Stimulated activated naive CD8-positive, alpha-beta T cell treated with anti-CD3 and anti-CD28 coated beads, Interleukin-15, Interleukin-2, amounts not matched to agents 100 U/mL and 50 U/mL, for 24 hours (primary cell): ENCODE data around the gene AFG3L2.

ENCODE experiments used
- ATAC-seq: fragments of 150-1000 bp; cut with Tn5 transposase; one replicate; pipeline ENCODE4 v1.10.0; 2021
- DNase-seq: peaks from one replicate; pipeline ENCODE4 v3.0.0; 2021

AFG3L2 gene

DNA sequence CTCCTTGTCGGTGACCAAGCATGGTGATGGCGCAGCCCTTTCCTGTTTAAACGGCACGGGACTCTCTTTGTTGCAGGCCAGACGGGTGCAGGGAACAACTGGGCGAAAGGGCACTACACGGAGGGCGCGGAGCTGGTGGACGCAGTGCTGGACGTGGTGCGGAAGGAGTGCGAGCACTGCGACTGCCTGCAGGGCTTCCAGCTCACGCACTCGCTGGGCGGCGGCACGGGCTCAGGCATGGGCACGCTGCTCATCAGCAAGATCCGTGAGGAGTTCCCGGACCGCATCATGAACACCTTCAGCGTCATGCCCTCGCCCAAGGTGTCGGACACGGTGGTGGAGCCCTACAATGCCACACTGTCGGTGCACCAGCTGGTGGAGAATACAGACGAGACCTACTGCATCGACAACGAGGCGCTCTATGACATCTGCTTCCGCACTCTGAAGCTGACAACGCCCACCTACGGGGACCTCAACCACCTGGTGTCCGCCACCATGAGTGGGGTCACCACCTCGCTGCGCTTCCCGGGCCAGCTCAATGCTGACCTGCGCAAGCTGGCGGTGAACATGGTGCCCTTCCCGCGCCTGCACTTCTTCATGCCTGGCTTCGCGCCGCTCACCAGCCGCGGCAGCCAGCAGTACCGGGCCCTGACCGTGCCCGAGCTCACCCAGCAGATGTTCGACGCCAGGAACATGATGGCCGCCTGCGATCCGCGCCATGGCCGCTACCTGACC is 51.9 kb downstream of the AFG3L2 start:
- DNase-seq (no peak), ATAC-seq (no peak)

DNA sequence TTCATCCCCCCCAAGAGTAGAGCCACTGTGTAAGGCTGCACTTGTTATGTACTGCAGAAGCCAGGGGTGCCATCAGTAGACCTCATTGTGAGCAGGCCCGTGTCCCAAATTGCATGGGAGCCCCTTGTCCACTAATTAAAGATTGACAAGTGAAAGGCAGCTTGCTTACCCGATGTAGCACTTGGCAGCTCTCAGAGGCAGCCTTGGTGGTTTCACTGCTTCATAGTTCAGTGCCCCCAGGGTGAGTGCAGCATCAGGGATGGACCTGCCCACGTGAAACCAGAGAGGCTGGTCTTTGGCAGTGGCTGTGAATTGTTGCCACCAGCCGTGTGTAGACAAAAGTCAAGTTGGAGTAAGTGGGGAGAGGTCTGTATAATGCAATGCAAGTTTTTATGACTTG is 55.7 kb downstream of the AFG3L2 start:
- ATAC-seq (no peak), DNase-seq (no peak)

DNA sequence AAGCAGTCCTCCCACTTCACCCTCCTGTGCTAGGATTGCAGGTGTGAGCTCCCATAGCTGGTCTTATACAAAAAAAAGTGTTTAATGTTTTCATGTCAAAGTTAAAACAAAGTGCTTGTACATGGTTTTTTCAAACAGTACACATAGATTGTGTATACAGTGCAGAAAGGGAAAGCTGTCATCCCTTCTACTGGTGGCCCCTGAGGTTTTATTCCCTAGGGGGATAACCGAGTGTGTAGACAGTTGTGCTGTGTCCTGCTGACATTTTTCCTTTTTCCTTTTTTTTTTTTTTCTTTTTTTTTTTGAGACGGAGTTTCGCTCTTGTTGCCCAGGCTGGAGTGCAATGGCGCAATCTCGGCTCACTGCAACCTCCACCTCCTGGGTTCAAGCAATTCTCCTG is 58.2 kb downstream of the AFG3L2 start:
- DNase-seq = no peak
- ATAC-seq = no peak

DNA sequence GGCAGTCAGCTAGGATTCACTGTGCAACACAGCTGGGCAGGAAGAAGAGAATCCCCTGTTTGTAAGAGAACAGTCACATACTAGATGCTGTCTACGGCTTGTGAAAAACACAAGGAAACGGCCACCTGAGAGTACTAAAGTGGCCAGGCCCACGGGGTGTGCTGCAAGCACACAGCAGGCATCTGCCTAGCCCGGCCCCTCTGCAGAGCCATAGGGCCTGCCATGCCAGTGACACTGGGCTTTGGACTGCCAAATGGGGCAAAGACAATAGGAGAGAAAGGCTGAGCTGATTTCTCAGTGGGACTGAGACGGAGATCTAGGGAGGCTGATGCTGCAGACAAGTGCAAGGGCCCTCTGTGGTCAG is 58.7 kb downstream of the AFG3L2 start:
- no peak for DNase-seq
- no peak for ATAC-seq

DNA sequence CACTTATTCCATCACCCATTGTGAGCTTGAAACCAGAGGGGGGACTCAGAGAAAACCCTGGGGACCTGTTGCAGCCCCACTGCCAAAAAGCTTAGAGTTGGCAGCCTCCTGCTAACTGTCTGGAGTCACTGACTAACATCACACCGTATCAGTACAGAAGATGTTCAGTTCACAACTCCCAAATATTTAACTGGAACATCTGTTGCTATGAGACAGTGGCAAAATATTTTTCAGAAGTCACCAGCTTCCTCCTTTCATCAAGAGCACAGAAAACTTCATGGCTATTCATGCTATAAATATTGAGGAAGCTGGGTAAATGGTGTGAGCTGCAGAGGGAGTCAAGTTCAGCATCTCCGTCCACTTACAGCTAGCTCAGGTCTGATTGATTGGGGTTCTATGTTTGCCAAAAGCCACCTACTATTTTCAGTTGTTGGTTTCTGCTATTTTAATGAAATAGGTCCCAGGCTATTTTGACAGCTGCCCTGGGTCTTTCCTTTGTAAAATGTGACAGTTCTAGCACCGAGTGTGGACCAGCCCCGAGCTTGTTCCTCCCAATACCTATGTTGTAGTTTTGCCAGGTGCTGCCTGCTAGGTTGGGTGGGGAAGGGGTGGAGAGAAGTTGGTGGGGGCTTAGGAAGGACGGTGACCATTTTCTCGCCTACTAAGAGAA is 59.2 kb downstream of the AFG3L2 start:
- DNase-seq (no peak), ATAC-seq (no peak)

DNA sequence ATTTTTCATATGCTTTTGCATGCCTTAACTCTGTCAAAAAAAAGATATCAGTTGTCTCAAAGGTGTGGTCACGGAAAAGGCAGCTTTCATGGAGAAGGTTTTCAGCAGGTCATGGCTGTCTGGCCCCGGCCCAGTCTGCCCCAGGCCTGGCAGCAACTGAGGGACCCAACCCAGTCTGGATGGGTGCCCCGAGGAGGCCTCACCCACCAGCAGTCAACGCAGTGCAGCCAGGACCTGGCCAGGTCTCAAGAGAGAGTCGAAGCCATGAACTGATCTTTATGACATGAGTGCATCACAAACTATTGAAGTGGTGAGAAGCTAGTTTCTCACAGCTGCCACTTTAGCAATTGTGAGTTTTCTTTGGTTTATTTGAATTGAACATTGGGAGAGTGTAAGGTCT is 61.1 kb downstream of the AFG3L2 start:
- DNase-seq (no peak), ATAC-seq (no peak)

DNA sequence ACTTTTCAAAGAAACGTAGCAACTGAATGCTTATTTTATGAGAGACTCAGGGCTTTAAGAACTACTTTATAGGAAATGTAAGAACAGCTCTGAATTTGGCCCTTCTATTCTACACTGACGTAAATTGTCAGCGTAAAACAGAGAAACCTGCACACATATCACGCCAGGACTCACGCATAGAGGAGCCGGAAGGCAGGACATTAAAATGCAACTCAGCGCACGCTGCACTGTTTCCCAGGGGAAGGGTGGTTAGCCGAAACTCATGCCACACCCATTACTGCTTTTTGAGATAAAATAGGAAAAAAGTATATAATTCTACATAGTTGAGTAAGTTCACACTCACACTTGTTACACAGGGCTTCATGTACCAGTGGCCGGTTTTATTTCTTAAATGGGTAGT is 61.5 kb downstream of the AFG3L2 start:
- DNase-seq = no peak
- no peak for ATAC-seq

DNA sequence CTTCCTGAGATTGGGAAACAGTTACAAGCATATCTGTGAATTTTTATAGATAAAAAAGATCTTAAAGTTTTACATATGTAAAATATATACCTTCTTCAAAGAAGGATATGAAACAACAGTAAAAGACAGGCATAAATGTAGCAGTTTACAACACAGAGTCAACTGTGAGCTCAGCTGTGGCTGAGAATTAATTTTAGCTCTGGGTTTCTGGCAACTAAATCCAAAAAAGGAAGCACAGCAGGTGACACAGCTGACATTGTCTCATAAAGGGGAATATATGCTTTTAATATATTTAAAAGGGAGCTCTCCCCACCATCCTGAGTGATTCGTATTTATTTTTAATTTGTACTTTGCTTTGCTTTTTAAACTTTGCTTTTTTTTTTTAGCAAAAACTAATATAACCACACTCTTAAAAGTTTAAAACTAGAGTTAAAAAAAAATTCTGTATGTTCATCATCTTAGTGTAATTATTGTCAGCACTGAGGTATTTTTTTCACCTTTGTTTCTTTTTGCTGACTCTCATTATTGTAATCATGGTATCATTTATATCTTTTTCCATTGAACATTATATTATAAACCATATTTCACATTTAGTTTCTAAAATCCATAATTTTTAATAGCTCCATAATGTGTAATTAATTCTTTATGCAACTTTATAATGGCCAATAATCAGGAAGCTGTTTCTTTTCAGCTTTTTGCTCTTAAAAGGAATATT is 62.3 kb downstream of the AFG3L2 start:
- DNase-seq = no peak
- ATAC-seq = no peak

DNA sequence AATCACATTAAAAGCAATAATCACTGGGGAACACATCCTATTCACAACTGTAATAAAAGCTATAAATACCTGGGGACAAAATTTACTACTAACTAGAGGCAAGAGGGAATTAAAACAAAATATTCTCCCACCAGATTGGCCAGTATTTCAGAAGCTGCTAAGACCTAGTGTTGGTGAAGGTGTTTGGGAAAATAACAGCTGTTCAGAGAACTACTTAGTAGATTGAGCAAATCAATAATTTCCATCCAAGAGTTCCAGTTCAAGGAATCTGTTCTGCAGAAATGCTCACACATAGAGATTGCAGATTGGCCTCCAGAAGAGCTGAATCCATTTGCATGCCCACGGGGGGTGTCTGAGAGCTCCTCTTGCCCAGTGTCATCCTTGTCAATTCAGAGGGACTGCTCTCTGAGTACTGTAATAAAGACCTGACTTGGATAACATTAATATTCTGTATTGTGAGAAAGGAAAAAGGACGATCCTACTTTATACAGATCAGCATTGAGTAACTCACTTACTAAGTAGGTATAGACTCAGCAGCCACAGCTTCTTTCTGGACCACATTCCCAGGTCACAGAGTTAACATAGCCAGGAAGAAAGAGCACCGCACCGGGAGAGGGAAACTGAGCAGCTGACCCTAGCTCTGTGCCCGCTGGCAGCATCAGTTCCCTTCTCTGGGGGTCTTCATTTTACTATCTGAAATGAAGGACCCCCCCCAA is 63.3 kb downstream of the AFG3L2 start:
- DNase-seq = no peak
- no peak for ATAC-seq

DNA sequence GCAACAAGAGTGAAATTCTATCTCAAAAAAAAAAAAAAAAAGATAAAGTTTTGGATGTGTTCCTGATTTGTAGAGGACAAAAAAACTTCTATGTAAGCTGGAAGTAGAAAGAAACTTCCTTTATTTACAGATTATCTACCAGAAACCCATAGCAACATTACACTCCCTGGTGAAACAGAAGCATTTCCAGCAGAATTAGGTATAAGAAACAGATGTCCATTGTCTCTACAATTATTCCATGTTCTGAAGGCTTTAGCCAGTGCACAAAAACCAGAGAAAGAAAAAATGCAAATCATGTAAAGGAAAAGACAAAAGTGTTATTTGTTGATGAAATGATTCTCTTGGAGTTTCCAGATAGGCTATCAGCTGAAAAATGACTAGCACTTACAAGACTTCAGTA is 64.1 kb downstream of the AFG3L2 start:
- DNase-seq = no peak

DNA sequence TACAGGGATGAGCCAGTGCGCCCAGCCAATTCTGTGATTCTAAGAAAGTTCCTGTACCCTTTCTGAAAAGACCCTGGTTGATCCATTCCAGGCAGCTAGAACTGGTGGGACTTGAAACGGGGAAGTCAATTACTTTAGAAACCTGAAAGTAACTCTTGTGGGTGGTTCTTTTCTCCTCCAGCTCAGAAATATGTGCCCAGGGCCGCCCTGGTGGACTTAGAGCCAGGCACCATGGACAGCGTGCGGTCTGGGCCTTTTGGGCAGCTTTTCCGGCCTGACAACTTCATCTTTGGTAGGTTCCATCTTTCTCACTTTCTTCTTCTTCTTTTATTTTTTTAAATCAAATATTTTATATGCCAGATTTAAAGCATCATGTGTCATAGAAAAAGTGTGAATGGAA is 66.3 kb downstream of the AFG3L2 start:
- DNase-seq = no peak
- no peak for ATAC-seq

More for the DNA sequence above, 64.1 kb downstream of the AFG3L2 start:
- no peak for ATAC-seq

DNA sequence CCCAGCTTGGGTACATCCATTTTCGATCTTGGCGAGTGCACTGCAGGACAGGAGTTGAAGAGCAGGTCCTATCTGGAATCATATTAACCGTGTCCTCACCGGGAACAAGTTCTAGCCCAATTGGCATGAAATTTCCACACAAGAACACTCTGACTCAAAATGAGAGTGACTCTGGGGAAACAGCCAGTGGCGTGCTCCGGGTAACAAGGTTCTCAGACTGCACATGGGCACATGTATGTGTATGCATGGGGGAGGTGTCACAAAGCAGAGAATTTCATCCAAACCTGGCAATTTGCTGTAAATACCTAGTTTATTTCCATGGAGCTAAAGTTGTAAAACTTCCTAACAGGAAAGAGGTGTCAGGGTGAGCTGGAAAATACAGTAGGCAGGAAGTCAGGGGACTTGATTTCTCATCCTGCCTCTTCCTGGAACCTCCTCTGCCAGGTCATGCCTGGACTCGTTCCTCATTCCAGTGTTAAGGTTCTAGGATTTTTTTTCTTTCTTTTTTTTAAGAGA is 67.3 kb downstream of the AFG3L2 start:
- ATAC-seq = no peak
- DNase-seq = no peak

DNA sequence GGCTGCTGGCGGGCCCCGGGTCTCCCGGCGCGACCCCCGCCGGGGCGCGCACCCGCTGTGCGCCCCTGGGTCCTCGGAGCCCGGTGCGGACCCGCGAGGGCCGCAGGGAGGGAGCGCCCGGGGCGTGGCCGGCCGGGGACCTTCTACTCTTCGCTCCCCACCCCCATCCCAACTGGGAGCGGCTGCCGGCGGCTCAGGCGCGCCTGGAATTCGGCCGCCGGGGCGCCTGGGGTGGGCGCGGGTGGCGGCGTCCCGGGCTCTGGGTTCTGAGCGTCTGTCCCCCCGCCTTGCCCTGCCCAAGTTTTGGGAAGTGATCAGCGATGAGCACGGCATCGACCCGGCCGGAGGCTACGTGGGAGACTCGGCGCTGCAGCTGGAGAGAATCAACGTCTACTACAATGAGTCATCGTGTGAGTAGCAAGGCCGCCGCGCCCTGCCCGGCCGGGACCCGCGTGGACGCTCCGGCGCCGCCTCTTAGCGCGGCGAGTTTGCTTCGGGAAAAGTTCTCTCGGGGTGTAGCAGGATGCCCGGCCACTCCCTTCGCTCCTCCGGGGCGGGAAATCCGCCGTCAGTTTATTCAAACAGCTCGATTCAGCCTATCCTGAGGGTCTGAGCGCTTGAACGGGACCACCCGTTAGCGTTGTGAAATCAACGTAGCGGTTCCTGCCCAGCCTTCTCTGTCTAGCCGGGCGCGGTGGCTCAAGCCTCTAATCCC is 68.5 kb downstream of the AFG3L2 start:
- ATAC-seq = peak; percentile 55
- DNase-seq = peak; percentile 60

DNA sequence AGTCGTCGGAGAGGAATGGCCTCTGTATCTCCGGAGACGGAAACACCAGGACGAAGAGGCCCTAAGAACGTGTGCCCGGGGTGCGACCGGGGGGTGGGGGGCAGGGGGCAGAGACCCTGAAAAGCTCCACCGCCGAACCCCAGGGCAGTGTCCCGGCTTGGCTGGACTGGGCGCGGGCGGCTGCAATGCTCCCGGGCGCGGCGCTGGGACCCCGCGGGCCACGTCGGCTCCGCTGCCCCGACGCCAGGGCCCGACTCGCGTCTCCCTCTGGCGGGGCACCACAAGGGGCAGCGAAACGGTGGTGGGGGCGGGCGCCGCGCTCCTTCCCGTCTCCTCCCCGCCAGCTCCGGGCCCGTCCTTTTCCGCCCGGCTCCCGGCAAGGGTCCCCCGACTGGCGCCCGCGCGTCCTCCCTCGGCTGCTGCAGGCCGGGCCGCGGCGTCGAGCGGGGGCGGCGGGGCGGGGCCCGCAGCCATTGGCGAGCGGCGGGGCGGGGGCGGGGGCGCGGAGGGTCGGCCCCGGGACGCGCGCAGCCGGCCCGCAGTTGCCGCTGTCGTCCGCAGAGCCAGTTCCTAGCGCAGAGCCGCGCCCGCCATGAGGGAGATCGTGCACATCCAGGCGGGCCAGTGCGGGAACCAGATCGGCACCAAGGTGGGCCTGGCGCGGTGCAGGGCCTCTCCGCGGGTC is 69.2 kb downstream of the AFG3L2 start, which contains the start of gene TUBB6:
TSS of gene TUBB6 (plus strand) at position 541 of the 685 bp plus-strand sequence. CDS start at position 593, 52 bp downstream.
- DNase-seq (peak; percentile 68), ATAC-seq (peak; percentile 66)

DNA sequence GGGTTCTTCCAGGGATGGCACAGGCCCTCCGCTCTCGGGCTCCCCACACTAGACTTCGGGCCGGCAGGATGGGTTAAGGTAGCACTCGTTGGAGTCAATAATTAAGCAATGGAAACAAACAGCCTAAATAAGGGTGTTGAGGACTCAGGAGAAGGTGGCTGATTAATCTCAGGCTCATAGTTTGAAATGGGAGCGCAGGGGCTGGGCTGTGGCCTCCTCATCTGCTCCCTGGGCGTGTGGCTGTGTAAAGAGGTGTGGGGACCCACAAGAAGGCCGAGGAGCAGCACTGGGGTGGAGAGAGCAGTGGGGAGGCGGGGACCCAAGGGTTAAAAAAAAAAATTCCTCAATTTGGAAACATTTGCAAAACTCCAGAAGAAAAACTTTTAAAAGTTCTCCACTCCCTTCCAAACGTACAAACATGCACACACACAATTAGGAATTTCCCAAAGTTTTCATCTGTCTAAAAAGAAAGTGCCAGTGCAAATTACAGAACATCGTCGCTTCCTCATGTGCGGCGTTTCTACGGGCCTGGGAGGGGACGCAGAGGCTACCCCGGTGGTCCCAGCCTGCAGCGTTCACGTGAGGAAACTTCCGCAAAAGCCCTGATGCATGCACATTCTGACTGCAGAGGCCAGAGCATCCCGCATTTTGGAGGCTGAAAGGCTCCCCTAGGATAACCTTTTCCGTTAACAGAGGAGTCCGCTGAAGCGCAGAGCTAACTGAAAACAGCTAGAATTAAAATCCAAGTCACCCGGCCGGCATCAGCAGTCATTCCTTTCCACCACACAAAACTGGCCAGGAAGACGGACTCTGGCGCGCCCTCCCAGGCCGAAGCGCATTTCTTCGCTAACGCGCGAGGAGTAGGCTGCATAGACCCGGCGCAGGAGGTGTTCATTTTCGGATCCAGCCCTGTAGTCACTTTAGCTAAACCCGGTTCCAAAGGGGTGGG is 70.0 kb downstream of the AFG3L2 start:
- ATAC-seq (peak; percentile 24), DNase-seq (peak; percentile 21)

DNA sequence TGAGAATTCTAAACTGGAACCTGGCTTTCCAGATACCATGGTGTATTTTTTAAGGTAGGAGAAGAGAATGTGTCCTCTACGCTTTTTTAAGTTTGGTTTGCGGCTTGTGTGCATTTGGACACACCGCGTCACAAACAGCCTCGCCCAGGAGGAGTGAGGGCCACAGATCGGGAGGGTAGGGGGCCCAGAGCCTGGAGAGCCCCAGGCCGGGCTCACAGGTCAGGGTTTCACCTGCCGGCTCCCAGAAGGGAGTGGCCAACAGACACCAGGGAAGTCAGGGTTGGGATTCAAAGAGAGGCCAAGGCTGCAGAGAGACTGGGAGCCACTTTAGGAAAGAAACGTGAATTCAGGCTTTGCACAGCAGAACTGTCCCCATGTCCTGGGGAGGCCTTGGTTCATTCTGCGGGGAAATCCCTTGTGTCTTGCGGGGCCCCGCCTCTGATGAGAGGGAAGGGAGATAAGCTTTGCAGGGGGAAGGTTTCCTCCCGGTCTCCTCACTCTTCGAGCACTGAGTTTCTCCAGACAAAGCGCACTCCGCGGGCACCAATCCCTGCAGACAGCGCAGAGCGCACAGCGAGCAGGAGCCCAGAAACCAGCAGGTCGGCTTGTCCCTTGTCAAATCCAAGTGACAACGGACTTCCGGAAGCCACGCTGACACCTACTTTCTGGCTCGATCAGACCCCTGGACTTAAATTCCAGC is 70.9 kb downstream of the AFG3L2 start:
- ATAC-seq (no peak), DNase-seq (no peak)

DNA sequence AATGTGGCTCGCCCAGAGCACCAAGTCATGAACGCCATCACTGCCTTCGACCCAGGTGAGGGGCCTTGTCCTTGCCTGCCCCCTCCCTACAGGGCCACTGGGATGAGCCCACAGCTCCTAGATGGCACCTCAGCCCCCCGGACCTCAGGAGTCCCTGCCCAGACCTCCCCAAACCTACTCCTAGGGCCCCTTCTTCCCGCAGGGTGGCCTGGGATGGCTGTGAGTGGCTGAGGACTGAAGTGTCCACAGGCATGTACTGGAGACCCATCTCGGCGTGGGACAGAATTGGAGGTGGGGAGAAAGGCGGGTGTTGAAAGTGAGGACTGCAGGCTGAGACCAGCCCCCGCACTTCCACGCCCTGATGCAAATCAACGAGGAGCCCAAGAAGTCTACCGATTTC is 71.8 kb downstream of the AFG3L2 start:
- DNase-seq = no peak
- no peak for ATAC-seq

DNA sequence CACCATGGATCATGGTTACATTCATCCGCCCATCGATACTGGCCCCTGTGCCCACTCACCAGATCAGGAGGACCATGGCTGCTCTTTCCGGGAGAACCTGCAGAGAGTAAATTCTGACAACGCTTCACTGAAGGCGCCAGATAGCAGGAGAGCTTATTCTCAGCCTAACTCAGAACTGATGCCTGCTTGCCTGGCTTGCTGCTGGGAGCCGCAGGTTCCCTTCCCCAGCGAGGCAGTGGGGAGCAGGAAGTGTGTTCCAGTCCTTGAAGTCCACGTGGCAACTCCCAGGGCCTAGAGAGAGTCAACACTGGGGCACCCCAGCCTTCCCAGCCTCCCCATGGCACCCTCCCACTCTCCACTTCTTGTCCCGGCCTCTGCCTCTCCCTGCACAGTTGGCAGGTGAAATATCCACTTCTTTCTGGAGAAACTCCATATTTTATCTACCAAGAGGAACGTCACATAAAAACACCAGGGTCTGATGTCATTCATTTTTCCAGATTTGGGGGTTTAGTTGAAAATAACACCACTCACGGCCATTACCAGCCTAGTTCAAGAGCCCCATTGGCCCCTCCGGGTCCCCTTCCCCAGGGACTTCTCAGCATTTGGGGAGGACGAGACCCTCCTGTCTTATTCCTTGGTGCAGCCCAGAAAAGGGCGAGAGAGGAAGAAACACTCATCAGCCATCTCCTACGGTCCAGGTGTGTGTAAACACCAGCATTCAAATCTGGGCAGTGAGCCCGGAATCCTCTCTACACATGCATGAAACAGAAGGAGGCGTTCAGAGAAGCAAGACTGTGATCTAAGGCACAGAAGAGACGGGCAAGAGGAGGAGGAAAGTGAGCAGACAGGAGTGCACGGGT is 72.4 kb downstream of the AFG3L2 start:
- DNase-seq (no peak), ATAC-seq (no peak)
